Osteoblast (primary cell): ENCODE results near the gene OR10K2. TPM values are rescaled to one million over a fixed set of nuclear protein-coding genes. Genes with fewer than 3 reads are reported as not detected.

ENCODE experiments used
- DNase-seq: peaks from one replicate; pipeline ENCODE4 v3.0.0; 2011; ENCODE audit warnings: low spot score, mixed read lengths; ENCODE audit not compliant: insufficient read length; ENCODE audit errors: missing footprints
- H2AFZ ChIP-seq: 2 replicates; pipeline ENCODE4 v1.6.0; 2011; ENCODE audit warnings: mild to moderate bottlenecking, low read length
- H3K27ac ChIP-seq: 2 replicates; pipeline ENCODE4 v1.5.1; 2011; ENCODE audit warnings: mild to moderate bottlenecking, low read depth, low read length, moderate library complexity
- H3K27me3 ChIP-seq: 2 replicates; pipeline ENCODE4 v1.6.0; 2012; ENCODE audit warnings: mild to moderate bottlenecking, control low read depth, inconsistent platforms, low read length, moderate library complexity; ENCODE audit not compliant: insufficient read depth
- H3K36me3 ChIP-seq: 2 replicates; pipeline ENCODE4 v1.5.1; 2011; ENCODE audit warnings: mild to moderate bottlenecking, low read length, control low read depth, moderate library complexity; ENCODE audit not compliant: insufficient read depth
- H3K4me1 ChIP-seq: 2 replicates; pipeline ENCODE4 v1.5.1; 2011; ENCODE audit warnings: mild to moderate bottlenecking, low read length, control low read depth, moderate library complexity; ENCODE audit not compliant: insufficient read depth
- H3K4me2 ChIP-seq: 2 replicates; pipeline ENCODE4 v1.6.0; 2011; ENCODE audit warnings: mild to moderate bottlenecking, low read length; ENCODE audit not compliant: insufficient read depth
- H3K4me3 ChIP-seq: fragments of 200-600 bp; sonication (generic); 3 replicates; pipeline ENCODE4 v1.5.1; 2012; ENCODE audit warnings: mild to moderate bottlenecking, low read length, inconsistent platforms; ENCODE audit not compliant: insufficient read depth
- H3K79me2 ChIP-seq: 2 replicates; pipeline ENCODE4 v1.6.0; 2012; ENCODE audit warnings: mild to moderate bottlenecking, low read length, control low read depth, inconsistent platforms; ENCODE audit not compliant: insufficient read depth
- H3K9me3 ChIP-seq: 2 replicates; pipeline ENCODE4 v1.5.1; 2011; ENCODE audit warnings: low read depth, low read length, control low read depth
- H4K20me1 ChIP-seq: 2 replicates; pipeline ENCODE4 v1.6.0; 2012; ENCODE audit warnings: mild to moderate bottlenecking, low read length, control low read depth; ENCODE audit not compliant: insufficient read depth
- total RNA-seq: library from RNA; depleted of rRNA; stranded (reverse); fragments of >200 nt; gene quantifications from 2 replicates; pipeline ENCODE4 v1.2.3, GENCODE V29; 2012
- TF ChIP-seq, protein P1 (sequence below): IDR thresholded peaks from 2 replicates; pipeline ENCODE4 v1.5.1; 2011; ENCODE audit warnings: mild to moderate bottlenecking, low read depth, low read length, moderate library complexity; ENCODE audit errors: extremely low read depth

OR10K2 gene
- total RNA-seq, 1 donor: not detected

- no peak overlapping the region for H3K4me2 ChIP-seq
- H3K4me3 ChIP-seq: no peak overlapping the region
- no peaks in the 10 kb centered on the region for H3K79me2 ChIP-seq
- H2AFZ ChIP-seq: no peak overlapping the region
- no peak for DNase-seq
- H3K36me3 ChIP-seq: no peaks in the 10 kb centered on the region
- no peak overlapping the region for H3K27ac ChIP-seq
- no peaks in the 10 kb centered on the region for H3K27me3 ChIP-seq
- TF ChIP-seq, protein P1, sequence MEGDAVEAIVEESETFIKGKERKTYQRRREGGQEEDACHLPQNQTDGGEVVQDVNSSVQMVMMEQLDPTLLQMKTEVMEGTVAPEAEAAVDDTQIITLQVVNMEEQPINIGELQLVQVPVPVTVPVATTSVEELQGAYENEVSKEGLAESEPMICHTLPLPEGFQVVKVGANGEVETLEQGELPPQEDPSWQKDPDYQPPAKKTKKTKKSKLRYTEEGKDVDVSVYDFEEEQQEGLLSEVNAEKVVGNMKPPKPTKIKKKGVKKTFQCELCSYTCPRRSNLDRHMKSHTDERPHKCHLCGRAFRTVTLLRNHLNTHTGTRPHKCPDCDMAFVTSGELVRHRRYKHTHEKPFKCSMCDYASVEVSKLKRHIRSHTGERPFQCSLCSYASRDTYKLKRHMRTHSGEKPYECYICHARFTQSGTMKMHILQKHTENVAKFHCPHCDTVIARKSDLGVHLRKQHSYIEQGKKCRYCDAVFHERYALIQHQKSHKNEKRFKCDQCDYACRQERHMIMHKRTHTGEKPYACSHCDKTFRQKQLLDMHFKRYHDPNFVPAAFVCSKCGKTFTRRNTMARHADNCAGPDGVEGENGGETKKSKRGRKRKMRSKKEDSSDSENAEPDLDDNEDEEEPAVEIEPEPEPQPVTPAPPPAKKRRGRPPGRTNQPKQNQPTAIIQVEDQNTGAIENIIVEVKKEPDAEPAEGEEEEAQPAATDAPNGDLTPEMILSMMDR: no peak
- H3K9me3 ChIP-seq: no peaks in the 10 kb centered on the region
- no peaks in the 10 kb centered on the region for H3K4me1 ChIP-seq
- H4K20me1 ChIP-seq: no peaks in the 10 kb centered on the region
Observed at GRCh38 chr1:158407092-158407491, 18.9 kb downstream of the OR10K2 start.

GRCh38 chr1:158400871-158401270 lies 25.2 kb downstream of the OR10K2 start:
- Histone ChIP-seq H2AFZ (no peak overlapping the region), H4K20me1 (no peaks in the 10 kb centered on the region), H3K36me3 (no peaks in the 10 kb centered on the region), H3K27me3 (no peaks in the 10 kb centered on the region), H3K4me1 (no peaks in the 10 kb centered on the region), H3K79me2 (no peaks in the 10 kb centered on the region), H3K4me2 (no peak overlapping the region), H3K4me3 (no peak overlapping the region), H3K27ac (no peak overlapping the region), H3K9me3 (no peaks in the 10 kb centered on the region)
- no peak for DNase-seq
- TF ChIP-seq, protein P1: no peak

GRCh38 chr1:158398818-158399514 lies 27.1 kb downstream of the OR10K2 start, which contains the start of gene OR10T2:
Gene OR10T2, minus strand, starts transcription at chr1:158399466. Its CDS starts 0 bp downstream, at chr1:158399466.
- TF ChIP-seq, protein P1: no peak
- Histone ChIP-seq H3K9me3 (no peaks in the 10 kb centered on the region), H3K4me3 (no peak within 1 kb of the TSS), H3K79me2 (no peaks in the 10 kb centered on the region), H3K27me3 (no peaks in the 10 kb centered on the region), H4K20me1 (no peaks in the 10 kb centered on the region), H3K36me3 (no peaks in the 10 kb centered on the region), H3K4me2 (no peak within 1 kb of the TSS), H3K27ac (no peak within 1 kb of the TSS), H3K4me1 (no peaks in the 10 kb centered on the region), H2AFZ (no peak within 1 kb of the TSS)
- DNase-seq: no peak

GRCh38 chr1:158396646-158397045 lies 29.4 kb downstream of the OR10K2 start:
- no peaks in the 10 kb centered on the region for H3K79me2 ChIP-seq
- no peak overlapping the region for H3K27ac ChIP-seq
- TF ChIP-seq, protein P1: no peak
- H2AFZ ChIP-seq: no peak overlapping the region
- no peaks in the 10 kb centered on the region for H4K20me1 ChIP-seq
- H3K4me2 ChIP-seq: no peak overlapping the region
- no peaks in the 10 kb centered on the region for H3K9me3 ChIP-seq
- DNase-seq: no peak
- H3K27me3 ChIP-seq: no peaks in the 10 kb centered on the region
- H3K36me3 ChIP-seq: no peaks in the 10 kb centered on the region
- no peak overlapping the region for H3K4me3 ChIP-seq
- no peaks in the 10 kb centered on the region for H3K4me1 ChIP-seq
